ENCODE measurements around the gene CALML3. TPM values are rescaled to one million over a fixed set of nuclear protein-coding genes. Genes with fewer than 3 reads are reported as not detected.

The CALML3 gene
- total and polyA plus RNA-seq, 2 donors (not counting 1 experiment from before 2014, with no cell fraction given): not detected

GRCh38 chr10:5478694-5479305 is 46.0 kb upstream of the CALML3 start:
- Histone ChIP-seq H3K9me3 (ENCODE audit: control extremely low read depth in 1 of 3, control insufficient read depth in 2 of 3, insufficient read depth in 1 of 3, low read length in 2 of 3) (peaks cover 0 to 12% (median 0%) of the 10 kb centered on the region in 3 donors), H3K4me3 (ENCODE audit: control extremely low read depth in 1 of 5, extremely low read depth in 1 of 5, insufficient read depth in 1 of 5, low read depth in 2 of 5, low read length in 4 of 5) (no peak overlapping the region), H3K4me2 (replicated peaks; ENCODE audit: low read depth, low read length, poor library complexity, severe bottlenecking) (no peak overlapping the region), H3K9ac (ENCODE audit: low read length) (no peak overlapping the region), H3K27me3 (replicated peaks in 1 of 4; ENCODE audit: control extremely low read depth in 1 of 4, control insufficient read depth in 3 of 4, insufficient read depth in 4 of 4, low read length in 3 of 4) (no peaks in the 10 kb centered on the region), H2AFZ (ENCODE audit: insufficient read depth, low read depth, low read length, poor library complexity, severe bottlenecking) (no peak overlapping the region), H3K27ac (ENCODE audit: low read length in 2 of 2) (no peak overlapping the region), H3K4me1 (ENCODE audit: control insufficient read depth in 2 of 2, insufficient read depth in 2 of 2, low read length in 2 of 2) (no peaks in the 10 kb centered on the region), H3K79me2 (ENCODE audit: control insufficient read depth, insufficient read depth, low read length) (no peaks in the 10 kb centered on the region), H3K36me3 (replicated peaks in 1 of 2; ENCODE audit: control extremely low read depth in 1 of 2, control insufficient read depth in 1 of 2, extremely low read depth in 1 of 2, insufficient read depth in 2 of 2, low read length in 1 of 2) (no peaks in the 10 kb centered on the region), H4K20me1 (ENCODE audit: control insufficient read depth, insufficient read depth, low read length, poor library complexity, severe bottlenecking) (no peaks in the 10 kb centered on the region)
- intact Hi-C loops (cut with micrococcal nuclease): no loop called here
- ATAC-seq (ENCODE audit: low read depth): no peak
- H3K27me3 Mint-ChIP-seq: peaks cover 7% of the 10 kb centered on the region
- peaks cover 2% of the 10 kb centered on the region for H3K4me1 Mint-ChIP-seq
- TF ChIP-seq, protein P1, sequence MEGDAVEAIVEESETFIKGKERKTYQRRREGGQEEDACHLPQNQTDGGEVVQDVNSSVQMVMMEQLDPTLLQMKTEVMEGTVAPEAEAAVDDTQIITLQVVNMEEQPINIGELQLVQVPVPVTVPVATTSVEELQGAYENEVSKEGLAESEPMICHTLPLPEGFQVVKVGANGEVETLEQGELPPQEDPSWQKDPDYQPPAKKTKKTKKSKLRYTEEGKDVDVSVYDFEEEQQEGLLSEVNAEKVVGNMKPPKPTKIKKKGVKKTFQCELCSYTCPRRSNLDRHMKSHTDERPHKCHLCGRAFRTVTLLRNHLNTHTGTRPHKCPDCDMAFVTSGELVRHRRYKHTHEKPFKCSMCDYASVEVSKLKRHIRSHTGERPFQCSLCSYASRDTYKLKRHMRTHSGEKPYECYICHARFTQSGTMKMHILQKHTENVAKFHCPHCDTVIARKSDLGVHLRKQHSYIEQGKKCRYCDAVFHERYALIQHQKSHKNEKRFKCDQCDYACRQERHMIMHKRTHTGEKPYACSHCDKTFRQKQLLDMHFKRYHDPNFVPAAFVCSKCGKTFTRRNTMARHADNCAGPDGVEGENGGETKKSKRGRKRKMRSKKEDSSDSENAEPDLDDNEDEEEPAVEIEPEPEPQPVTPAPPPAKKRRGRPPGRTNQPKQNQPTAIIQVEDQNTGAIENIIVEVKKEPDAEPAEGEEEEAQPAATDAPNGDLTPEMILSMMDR (IDR thresholded peaks at IDR 0.05): no peak
- TF ChIP-seq EZH2 (IDR thresholded peaks at IDR 0.05; ENCODE audit: borderline replicate concordance, insufficient read depth, low read depth, low read length, poor library complexity, severe bottlenecking): no peak
- ChIA-PET POLR2A (no interaction called here), CTCF (interaction anchor here (0.5 kb wide), 1 partner anchor 17 kb away, joined by 3 read pairs; no protein-coding TSS in a partner anchor)
- H3K9me3 Mint-ChIP-seq (ENCODE audit: insufficient read depth): no peaks in the 10 kb centered on the region
- 96% methylated on average over 17 of the region's 18 CpGs for WGBS (ENCODE audit: insufficient coverage)
- no peak overlapping the region for H3K27ac Mint-ChIP-seq
- DNase-seq: no peak
- no peak overlapping the region for H3K4me3 Mint-ChIP-seq

DNA sequence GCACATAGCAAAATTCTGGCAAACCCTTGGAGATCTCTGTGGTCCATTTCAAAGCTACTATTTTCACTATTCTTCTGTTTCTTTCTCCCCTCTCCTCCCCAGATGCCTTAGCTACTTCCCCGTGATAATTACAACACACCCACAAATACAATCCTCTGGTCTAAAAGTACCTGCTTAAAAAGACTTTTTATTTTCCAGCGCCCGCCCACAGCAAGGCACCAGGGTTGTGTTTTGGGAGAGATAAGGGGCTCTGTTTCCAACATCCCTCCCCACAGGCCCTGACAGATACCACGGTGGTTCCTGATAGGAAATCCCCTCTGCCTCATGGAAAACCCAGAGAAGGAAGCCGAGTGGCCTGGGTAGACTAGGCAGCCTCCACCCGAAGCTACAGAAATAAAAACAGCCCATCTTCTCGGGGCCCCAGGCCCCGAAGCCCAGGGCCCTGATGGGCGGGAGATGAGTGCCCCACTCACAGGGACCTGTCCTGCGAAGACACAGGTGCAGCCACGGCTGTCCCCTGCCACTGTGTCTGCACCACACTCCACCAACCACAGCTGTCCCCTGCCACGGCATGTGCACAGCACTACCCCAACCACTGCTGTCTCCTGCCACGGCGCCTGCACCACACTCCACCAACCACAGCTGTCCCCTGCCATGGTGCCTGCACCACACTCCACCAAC is 45.1 kb upstream of the CALML3 start:
- POLR2A ChIA-PET: no interaction called here
- peaks cover 2% of the 10 kb centered on the region for H3K4me1 Mint-ChIP-seq

More for the DNA sequence above, 45.1 kb upstream of the CALML3 start:
- H3K36me3 ChIP-seq (replicated peaks in 1 of 2; ENCODE audit: control extremely low read depth in 1 of 2, control insufficient read depth in 1 of 2, extremely low read depth in 1 of 2, insufficient read depth in 2 of 2, low read length in 1 of 2): no peaks in the 10 kb centered on the region
- H3K27me3 ChIP-seq (replicated peaks in 1 of 4; ENCODE audit: control extremely low read depth in 1 of 4, control insufficient read depth in 3 of 4, insufficient read depth in 4 of 4, low read length in 3 of 4): no peaks in the 10 kb centered on the region
- no peak for ATAC-seq (ENCODE audit: low read depth)
- intact Hi-C loops (cut with micrococcal nuclease): no loop called here
- Mint-ChIP-seq H3K4me3 (no peak overlapping the region), H3K27ac (no peak overlapping the region), H3K9me3 (ENCODE audit: insufficient read depth) (no peaks in the 10 kb centered on the region), H3K27me3 (peaks cover 7% of the 10 kb centered on the region)
- TF ChIP-seq, protein P1 (IDR thresholded peaks at IDR 0.05): no peak
- TF ChIP-seq EZH2 (IDR thresholded peaks at IDR 0.05; ENCODE audit: borderline replicate concordance, insufficient read depth, low read depth, low read length, poor library complexity, severe bottlenecking): no peak
- WGBS (ENCODE audit: insufficient coverage): 31% methylated on average over 12 of the region's 14 CpGs
- peaks cover 0 to 12% (median 0%) of the 10 kb centered on the region in 3 donors for H3K9me3 ChIP-seq (ENCODE audit: control extremely low read depth in 1 of 3, control insufficient read depth in 2 of 3, insufficient read depth in 1 of 3, low read length in 2 of 3)
- no peaks in the 10 kb centered on the region for H4K20me1 ChIP-seq (ENCODE audit: control insufficient read depth, insufficient read depth, low read length, poor library complexity, severe bottlenecking)
- H3K4me3 ChIP-seq (ENCODE audit: control extremely low read depth in 1 of 5, extremely low read depth in 1 of 5, insufficient read depth in 1 of 5, low read depth in 2 of 5, low read length in 4 of 5): no peak overlapping the region
- CTCF ChIA-PET: no interaction called here
- H3K4me2 ChIP-seq (replicated peaks; ENCODE audit: low read depth, low read length, poor library complexity, severe bottlenecking): no peak overlapping the region
- no peak for DNase-seq
- H3K27ac ChIP-seq (ENCODE audit: low read length in 2 of 2): no peak overlapping the region
- H3K9ac ChIP-seq (ENCODE audit: low read length): no peak overlapping the region
- peak overlapping the region; percentile 33 for H2AFZ ChIP-seq (ENCODE audit: insufficient read depth, low read depth, low read length, poor library complexity, severe bottlenecking)
- no peaks in the 10 kb centered on the region for H3K4me1 ChIP-seq (ENCODE audit: control insufficient read depth in 2 of 2, insufficient read depth in 2 of 2, low read length in 2 of 2)
- H3K79me2 ChIP-seq (ENCODE audit: control insufficient read depth, insufficient read depth, low read length): no peaks in the 10 kb centered on the region

All from B cell (primary cell).